Fibroblast of villous mesenchyme (primary cell): ENCODE results near the gene HSD17B2. TPM values are rescaled to one million over a fixed set of nuclear protein-coding genes. Genes with fewer than 3 reads are reported as not detected.
"Not testable (repeated sequence)": the region's sequence is repeated elsewhere in the genome, so short reads cannot be mapped to it uniquely, and the experiment has no call there.

Source experiments
- DNase-seq: peaks from one replicate; pipeline ENCODE4 v3.0.0-alpha.2; 2010; ENCODE audit warnings: low read depth
- H3K4me3 ChIP-seq: 2 replicates; pipeline ENCODE4 v1.5.1; 2011; ENCODE audit warnings: low read depth, mild to moderate bottlenecking, low read length
- total RNA-seq: library from RNA; depleted of rRNA; stranded (reverse); fragments of >200 nt; gene quantifications from 2 replicates; pipeline ENCODE4 v1.2.3, GENCODE V29; 2012
- TF ChIP-seq, protein P1 (sequence below): IDR thresholded peaks from 2 replicates; pipeline ENCODE4 v1.5.1; 2012; ENCODE audit warnings: low read depth, mild to moderate bottlenecking, low read length; ENCODE audit not compliant: insufficient read depth

HSD17B2 gene
- total RNA-seq, 1 donor: 9.5 TPM

GRCh38 chr16:82133798-82134197 lies 98.7 kb downstream of the HSD17B2 start:
- H3K4me3 ChIP-seq: no peak overlapping the region
- no peak for DNase-seq
- TF ChIP-seq, protein P1, sequence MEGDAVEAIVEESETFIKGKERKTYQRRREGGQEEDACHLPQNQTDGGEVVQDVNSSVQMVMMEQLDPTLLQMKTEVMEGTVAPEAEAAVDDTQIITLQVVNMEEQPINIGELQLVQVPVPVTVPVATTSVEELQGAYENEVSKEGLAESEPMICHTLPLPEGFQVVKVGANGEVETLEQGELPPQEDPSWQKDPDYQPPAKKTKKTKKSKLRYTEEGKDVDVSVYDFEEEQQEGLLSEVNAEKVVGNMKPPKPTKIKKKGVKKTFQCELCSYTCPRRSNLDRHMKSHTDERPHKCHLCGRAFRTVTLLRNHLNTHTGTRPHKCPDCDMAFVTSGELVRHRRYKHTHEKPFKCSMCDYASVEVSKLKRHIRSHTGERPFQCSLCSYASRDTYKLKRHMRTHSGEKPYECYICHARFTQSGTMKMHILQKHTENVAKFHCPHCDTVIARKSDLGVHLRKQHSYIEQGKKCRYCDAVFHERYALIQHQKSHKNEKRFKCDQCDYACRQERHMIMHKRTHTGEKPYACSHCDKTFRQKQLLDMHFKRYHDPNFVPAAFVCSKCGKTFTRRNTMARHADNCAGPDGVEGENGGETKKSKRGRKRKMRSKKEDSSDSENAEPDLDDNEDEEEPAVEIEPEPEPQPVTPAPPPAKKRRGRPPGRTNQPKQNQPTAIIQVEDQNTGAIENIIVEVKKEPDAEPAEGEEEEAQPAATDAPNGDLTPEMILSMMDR: no peak

DNA sequence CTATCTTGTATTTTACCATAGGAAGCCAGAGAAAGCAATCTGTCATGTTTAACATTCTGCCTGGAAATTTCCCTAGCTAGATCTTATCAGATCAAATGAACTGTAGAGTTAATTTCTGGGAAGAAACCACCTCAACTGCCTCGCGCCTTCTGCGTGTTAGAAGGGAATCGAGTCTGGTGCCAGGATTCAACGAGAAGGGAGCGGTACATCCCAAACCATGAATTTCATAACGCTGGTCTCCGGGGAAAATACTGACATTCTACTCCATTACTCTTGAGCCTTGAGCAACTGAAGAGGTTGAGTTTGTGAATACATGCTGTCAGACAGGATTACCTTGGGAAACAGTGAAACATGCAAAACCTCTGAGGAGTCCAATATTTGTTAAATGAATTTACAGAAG lies 99.8 kb downstream of the HSD17B2 start:
- TF ChIP-seq, protein P1: no peak
- H3K4me3 ChIP-seq: no peak overlapping the region
- no peak for DNase-seq

DNA sequence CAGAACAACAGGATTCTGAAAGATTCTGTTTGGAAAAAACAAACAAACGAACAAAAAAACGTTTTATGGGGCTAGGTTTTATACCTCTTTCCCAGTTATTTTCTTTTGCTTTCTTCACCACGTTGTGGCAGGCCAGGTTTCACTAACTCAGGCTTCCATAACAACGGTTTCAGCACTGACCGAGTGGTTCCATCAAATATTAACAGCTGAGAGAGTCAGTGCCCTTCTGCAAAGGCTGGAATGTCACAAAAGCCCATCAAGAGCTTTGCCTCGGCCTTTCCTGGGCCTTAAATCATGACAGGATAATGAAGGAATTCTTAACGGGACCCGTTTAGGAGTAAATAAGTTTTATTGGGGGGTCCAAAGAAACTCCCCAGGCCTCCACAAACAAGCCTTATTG lies 100.8 kb downstream of the HSD17B2 start:
- TF ChIP-seq, protein P1: no peak
- H3K4me3 ChIP-seq: no peak overlapping the region
- DNase-seq: no peak

DNA sequence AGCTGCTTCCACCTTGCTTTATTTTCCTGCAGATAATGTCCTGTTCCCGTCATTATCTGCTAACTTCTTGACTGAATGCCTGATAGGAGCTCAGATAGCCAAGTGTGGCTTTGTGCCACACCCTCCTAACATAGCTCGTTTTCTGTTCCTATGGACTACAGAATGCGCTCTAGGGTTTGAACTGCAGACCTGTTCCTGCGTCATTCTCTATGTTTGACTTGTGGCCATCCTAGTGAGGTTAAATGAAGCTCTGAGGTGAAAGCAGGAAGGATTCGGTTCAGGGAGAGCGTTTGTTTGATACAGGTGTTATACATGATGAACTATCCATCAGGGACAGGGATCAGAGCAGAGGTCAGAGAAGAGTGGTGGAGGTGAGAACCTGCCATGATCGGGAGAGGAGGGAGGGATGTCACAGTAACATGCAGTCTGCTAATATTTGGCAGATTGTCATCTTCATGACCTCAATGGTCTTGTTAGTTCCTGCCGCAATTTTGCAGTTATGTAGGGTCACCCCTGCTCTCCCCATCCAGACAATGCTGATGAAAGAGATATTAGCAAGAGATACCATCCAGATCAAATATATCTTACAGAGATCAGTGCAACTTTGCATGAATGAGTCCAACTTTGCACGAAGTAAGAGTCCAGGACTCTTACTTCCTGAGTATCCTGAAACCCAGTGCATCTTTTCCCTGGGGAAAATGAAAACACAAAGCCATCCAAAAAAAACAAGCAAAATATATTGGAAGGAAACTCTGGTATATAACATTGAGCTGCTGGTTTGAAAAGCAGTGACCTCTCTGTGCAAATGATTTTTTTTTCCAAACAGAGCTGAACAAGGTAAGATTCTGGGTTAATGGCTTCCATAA lies 102.1 kb downstream of the HSD17B2 start:
- TF ChIP-seq, protein P1: no peak
- no peak for DNase-seq
- H3K4me3 ChIP-seq: no peak overlapping the region

DNA sequence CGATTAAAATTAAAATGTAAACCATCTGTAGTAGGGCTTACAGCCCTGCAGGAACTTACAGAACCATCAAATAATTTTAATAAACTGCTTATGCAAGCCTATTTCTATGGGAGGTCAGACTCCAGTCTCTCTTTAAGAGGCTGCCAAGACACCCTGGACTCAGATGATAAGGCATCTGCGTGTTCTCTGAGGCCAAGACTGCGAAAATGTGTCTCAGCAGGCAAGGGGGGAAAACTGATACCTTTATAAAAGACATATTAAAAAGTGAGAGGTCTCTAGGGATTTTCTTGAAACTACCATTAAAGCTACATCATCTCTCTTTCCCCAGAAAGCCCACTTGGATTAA lies 102.7 kb downstream of the HSD17B2 start:
- no peak for DNase-seq
- TF ChIP-seq, protein P1: no peak

GRCh38 chr16:82138478-82139285 lies 103.6 kb downstream of the HSD17B2 start:
- no peak overlapping the region for H3K4me3 ChIP-seq
- TF ChIP-seq, protein P1: no peak
- DNase-seq: no peak

More for the DNA sequence above, 102.7 kb downstream of the HSD17B2 start:
- no peak overlapping the region for H3K4me3 ChIP-seq

DNA sequence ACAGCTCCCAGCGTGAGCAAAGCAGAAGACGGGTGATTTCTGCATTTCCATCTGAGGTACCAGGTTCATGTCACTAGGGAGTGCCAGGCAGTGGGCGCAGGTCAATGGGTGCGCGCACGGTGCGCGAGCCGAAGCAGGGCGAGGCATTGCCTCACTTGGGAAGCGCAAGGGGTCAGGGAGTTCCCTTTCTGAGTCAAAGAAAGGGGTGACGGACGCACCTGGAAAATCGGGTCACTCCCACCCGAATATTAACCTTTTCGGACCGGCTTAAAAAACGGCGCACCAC lies 104.2 kb downstream of the HSD17B2 start:
- H3K4me3 ChIP-seq, DNase-seq: not testable (repeated sequence)
